HEK293 (cell line): Measurements from ENCODE around the gene MYH14.

Source experiments
- CTCF ChIA-PET: fragments of 350-600 bp; formaldehyde crosslinking; extraction: SDS; loops from one replicate; lab custom pipeline; 2021; ENCODE audit warnings: antibody characterized with exemption; lab: Yijun Ruan, JAX
- POLR2A ChIA-PET: fragments of 300-600 bp; formaldehyde crosslinking; extraction: SDS; loops from one replicate; lab custom pipeline; 2020; ENCODE audit warnings: antibody characterized with exemption, inconsistent platforms; lab: Yijun Ruan, JAX
- H3K27ac ChIP-seq: fragments of 200-500 bp; sonication (Bioruptor generic); 2 replicates; pipeline ENCODE4 v1.5.1; 2014; ENCODE audit warnings: low read depth, low read length, control low read depth, inconsistent platforms; ENCODE audit errors: extremely low read depth
- H3K36me3 ChIP-seq, 2 experiments: fragments of 200-500 bp in 1 of 2; sonication (Bioruptor generic) in 1 of 2; 1 replicate in 1 of 2; 2 replicates in 1 of 2; pipeline ENCODE4 v1.5.1; 2014 to 2017; ENCODE audit warnings: inconsistent platforms in 2 of 2, low read length in 2 of 2; ENCODE audit not compliant: control insufficient read depth in 2 of 2, insufficient read depth in 1 of 2
- H3K4me1 ChIP-seq: fragments of 200-500 bp; sonication (Bioruptor generic); 2 replicates; pipeline ENCODE4 v1.5.1; 2014; ENCODE audit warnings: mild to moderate bottlenecking, low read length, inconsistent platforms; ENCODE audit not compliant: control insufficient read depth, insufficient read depth
- H3K4me3 ChIP-seq: 2 replicates; pipeline ENCODE4 v1.5.1; 2011; ENCODE audit warnings: low read depth, mild to moderate bottlenecking, control low read depth, low read length, moderate library complexity
- H3K9me3 ChIP-seq: fragments of 200-500 bp; sonication (Bioruptor generic); 2 replicates; pipeline ENCODE4 v1.5.1; 2014; ENCODE audit warnings: low read depth, low read length, inconsistent platforms; ENCODE audit not compliant: control insufficient read depth, insufficient read depth
- GFI1B ChIP-seq: fragments of 450-650 bp; formaldehyde crosslinking; IDR thresholded peaks from 2 replicates; pipeline ENCODE4 v1.5.1; 2016; ENCODE audit warnings: missing biosample characterization, missing genetic modification characterization
- HOXC10 ChIP-seq: sonication (generic); formaldehyde crosslinking; IDR thresholded peaks from 2 replicates; pipeline ENCODE4 v1.8.1; 2023; ENCODE audit warnings: mild to moderate bottlenecking, missing genetic modification reagents
- ZFP37 ChIP-seq: fragments of 450-650 bp; formaldehyde crosslinking; IDR thresholded peaks from 2 replicates; pipeline ENCODE4 v1.5.1; 2016; ENCODE audit warnings: missing biosample characterization, missing genetic modification characterization
- ZNF16 ChIP-seq: fragments of 450-650 bp; formaldehyde crosslinking; IDR thresholded peaks from 2 replicates; pipeline ENCODE4 v1.5.1; 2016; ENCODE audit warnings: low read depth, missing biosample characterization, missing genetic modification characterization
- ZNF221 ChIP-seq: fragments of 450-650 bp; formaldehyde crosslinking; IDR thresholded peaks from 2 replicates; pipeline ENCODE4 v1.5.1; 2017; ENCODE audit warnings: missing biosample characterization, missing genetic modification characterization, borderline replicate concordance
- ZNF274 ChIP-seq, 2 experiments: fragments of 200-500 bp in 1 of 2; fragments of 450-650 bp in 1 of 2; sonication (Bioruptor generic) in 1 of 2; formaldehyde crosslinking in 1 of 2; IDR thresholded peaks; 2 replicates each; pipeline versions ENCODE4 v1.5.1 to v1.6.1; 2014 to 2016; ENCODE audit warnings: borderline replicate concordance in 1 of 2, inconsistent platforms in 1 of 2, low read length in 1 of 2, missing biosample characterization in 1 of 2, missing genetic modification characterization in 1 of 2
- ZNF324 ChIP-seq: fragments of 450-650 bp; formaldehyde crosslinking; IDR thresholded peaks from 2 replicates; pipeline ENCODE4 v1.5.1; 2016; ENCODE audit warnings: missing biosample characterization, missing genetic modification characterization
- ZNF654 ChIP-seq: fragments of 450-650 bp; formaldehyde crosslinking; IDR thresholded peaks from 2 replicates; pipeline ENCODE4 v1.5.1; 2016; ENCODE audit warnings: low read depth, missing biosample characterization, missing genetic modification characterization
- ZNF664 ChIP-seq: fragments of 450-650 bp; formaldehyde crosslinking; IDR thresholded peaks from 2 replicates; pipeline ENCODE4 v1.5.1; 2016; ENCODE audit warnings: missing biosample characterization, missing genetic modification characterization
- ZSCAN23 ChIP-seq: fragments of 450-650 bp; formaldehyde crosslinking; IDR thresholded peaks from 2 replicates; pipeline ENCODE4 v1.5.1; 2016; ENCODE audit warnings: missing biosample characterization, missing genetic modification characterization
- TF ChIP-seq, protein P1 (sequence below): fragments of 450-650 bp; formaldehyde crosslinking; IDR thresholded peaks from 2 replicates; pipeline ENCODE4 v1.5.0; 2017; ENCODE audit warnings: missing biosample characterization, missing genetic modification characterization, borderline replicate concordance
- TF ChIP-seq, protein P2 (sequence below): fragments of 450-650 bp; formaldehyde crosslinking; IDR thresholded peaks from 2 replicates; pipeline ENCODE4 v1.5.1; 2016; ENCODE audit warnings: missing biosample characterization, missing genetic modification characterization
- TF ChIP-seq, protein P3 (sequence below): fragments of 450-650 bp; formaldehyde crosslinking; IDR thresholded peaks from 2 replicates; pipeline ENCODE4 v1.5.1; 2016; ENCODE audit warnings: missing biosample characterization, missing genetic modification characterization
- TF ChIP-seq, protein P4 (sequence below): fragments of 450-650 bp; formaldehyde crosslinking; IDR thresholded peaks from 2 replicates; pipeline ENCODE4 v1.5.1; 2016; ENCODE audit warnings: missing biosample characterization, missing genetic modification characterization

MYH14 gene

DNA sequence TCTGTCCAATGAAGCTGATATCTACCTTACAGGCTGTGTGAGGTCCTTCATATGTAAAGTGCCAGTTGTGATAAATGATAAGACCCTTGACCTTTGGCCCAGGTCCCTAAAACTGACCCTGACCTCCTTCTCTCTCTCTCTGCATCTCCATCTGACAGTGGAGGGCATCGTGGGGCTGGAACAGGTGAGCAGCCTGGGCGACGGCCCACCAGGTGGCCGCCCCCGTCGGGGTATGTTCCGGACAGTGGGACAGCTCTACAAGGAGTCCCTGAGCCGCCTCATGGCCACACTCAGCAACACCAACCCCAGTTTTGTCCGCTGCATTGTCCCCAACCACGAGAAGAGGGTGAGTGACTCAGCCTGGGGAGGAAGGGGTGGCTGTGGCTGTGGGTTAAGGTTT, 53.7 kb downstream of the MYH14 start:
- Histone ChIP-seq H3K27ac (no peak overlapping the region), H3K4me3 (no peak overlapping the region), H3K9me3 (no peaks in the 10 kb centered on the region), H3K36me3 (peaks cover 0 to 12% of the 10 kb centered on the region in 2 experiments; a peak in 2 of 3 replicates), H3K4me1 (no peaks in the 10 kb centered on the region)
- CTCF ChIA-PET, result interaction anchor here (0.7 to 3.3 kb wide), 6 partner anchors 8 to 109 kb away, joined by 3 to 35 read pairs (median 6); no protein-coding TSS in a partner anchor
- TF ChIP-seq, protein P1, sequence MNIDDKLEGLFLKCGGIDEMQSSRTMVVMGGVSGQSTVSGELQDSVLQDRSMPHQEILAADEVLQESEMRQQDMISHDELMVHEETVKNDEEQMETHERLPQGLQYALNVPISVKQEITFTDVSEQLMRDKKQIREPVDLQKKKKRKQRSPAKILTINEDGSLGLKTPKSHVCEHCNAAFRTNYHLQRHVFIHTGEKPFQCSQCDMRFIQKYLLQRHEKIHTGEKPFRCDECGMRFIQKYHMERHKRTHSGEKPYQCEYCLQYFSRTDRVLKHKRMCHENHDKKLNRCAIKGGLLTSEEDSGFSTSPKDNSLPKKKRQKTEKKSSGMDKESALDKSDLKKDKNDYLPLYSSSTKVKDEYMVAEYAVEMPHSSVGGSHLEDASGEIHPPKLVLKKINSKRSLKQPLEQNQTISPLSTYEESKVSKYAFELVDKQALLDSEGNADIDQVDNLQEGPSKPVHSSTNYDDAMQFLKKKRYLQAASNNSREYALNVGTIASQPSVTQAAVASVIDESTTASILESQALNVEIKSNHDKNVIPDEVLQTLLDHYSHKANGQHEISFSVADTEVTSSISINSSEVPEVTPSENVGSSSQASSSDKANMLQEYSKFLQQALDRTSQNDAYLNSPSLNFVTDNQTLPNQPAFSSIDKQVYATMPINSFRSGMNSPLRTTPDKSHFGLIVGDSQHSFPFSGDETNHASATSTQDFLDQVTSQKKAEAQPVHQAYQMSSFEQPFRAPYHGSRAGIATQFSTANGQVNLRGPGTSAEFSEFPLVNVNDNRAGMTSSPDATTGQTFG (tag by site-specific recombination), result no peak
- TF ChIP-seq, protein P2, sequence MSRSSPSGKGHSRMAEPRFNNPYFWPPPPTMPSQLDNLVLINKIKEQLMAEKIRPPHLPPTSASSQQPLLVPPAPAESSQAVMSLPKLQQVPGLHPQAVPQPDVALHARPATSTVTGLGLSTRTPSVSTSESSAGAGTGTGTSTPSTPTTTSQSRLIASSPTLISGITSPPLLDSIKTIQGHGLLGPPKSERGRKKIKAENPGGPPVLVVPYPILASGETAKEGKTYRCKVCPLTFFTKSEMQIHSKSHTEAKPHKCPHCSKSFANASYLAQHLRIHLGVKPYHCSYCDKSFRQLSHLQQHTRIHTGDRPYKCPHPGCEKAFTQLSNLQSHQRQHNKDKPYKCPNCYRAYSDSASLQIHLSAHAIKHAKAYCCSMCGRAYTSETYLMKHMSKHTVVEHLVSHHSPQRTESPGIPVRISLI (tag by site-specific recombination), result no peak
- TF ChIP-seq ZSCAN23 (no peak), HOXC10 (CRISPR knock-in tag) (no peak), ZNF16 (tag by site-specific recombination) (no peak), ZFP37 (tag by site-specific recombination) (no peak), ZNF274 (IDR thresholded peaks at IDR 0.05; ENCODE audit: low read length) (no peak), ZNF274 (tag by site-specific recombination; IDR thresholded peaks at IDR 0.05; ENCODE audit: borderline replicate concordance) (no peak), GFI1B (tag by site-specific recombination) (no peak)
- POLR2A ChIA-PET, result no interaction called here

DNA sequence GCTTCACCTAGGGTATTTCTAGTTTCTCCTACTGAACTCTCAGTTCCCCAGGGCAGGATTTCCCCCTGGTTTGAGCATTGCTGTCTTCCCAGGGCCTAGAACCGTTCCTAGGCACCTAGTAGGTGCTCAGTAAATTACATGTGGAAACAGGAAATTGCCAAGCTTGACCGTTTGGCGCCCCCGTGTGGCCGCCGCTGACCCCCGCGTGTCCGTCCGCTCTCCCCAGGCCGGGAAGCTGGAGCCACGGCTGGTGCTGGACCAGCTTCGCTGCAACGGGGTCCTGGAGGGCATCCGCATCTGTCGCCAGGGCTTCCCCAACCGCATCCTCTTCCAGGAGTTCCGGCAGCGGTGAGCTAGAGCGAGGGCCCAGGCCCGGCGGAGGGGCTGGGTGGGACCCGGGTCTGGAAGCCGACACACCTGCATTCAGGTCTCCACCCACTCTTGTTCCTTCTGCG, 55.5 kb downstream of the MYH14 start:
- no peak overlapping the region for H3K4me3 ChIP-seq
- TF ChIP-seq ZNF221 (tag by site-specific recombination) (no peak), ZNF664 (peak; percentile 97), ZNF324 (tag by site-specific recombination) (no peak), ZNF654 (peak; percentile 18), ZNF274 (IDR thresholded peaks at IDR 0.05; ENCODE audit: low read length) (no peak), ZNF274 (tag by site-specific recombination; IDR thresholded peaks at IDR 0.05; ENCODE audit: borderline replicate concordance) (no peak)
- TF ChIP-seq, protein P3, sequence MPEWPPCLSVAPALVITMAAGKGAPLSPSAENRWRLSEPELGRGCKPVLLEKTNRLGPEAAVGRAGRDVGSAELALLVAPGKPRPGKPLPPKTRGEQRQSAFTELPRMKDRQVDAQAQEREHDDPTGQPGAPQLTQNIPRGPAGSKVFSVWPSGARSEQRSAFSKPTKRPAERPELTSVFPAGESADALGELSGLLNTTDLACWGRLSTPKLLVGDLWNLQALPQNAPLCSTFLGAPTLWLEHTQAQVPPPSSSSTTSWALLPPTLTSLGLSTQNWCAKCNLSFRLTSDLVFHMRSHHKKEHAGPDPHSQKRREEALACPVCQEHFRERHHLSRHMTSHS (tag by site-specific recombination), result no peak
- TF ChIP-seq, protein P4, sequence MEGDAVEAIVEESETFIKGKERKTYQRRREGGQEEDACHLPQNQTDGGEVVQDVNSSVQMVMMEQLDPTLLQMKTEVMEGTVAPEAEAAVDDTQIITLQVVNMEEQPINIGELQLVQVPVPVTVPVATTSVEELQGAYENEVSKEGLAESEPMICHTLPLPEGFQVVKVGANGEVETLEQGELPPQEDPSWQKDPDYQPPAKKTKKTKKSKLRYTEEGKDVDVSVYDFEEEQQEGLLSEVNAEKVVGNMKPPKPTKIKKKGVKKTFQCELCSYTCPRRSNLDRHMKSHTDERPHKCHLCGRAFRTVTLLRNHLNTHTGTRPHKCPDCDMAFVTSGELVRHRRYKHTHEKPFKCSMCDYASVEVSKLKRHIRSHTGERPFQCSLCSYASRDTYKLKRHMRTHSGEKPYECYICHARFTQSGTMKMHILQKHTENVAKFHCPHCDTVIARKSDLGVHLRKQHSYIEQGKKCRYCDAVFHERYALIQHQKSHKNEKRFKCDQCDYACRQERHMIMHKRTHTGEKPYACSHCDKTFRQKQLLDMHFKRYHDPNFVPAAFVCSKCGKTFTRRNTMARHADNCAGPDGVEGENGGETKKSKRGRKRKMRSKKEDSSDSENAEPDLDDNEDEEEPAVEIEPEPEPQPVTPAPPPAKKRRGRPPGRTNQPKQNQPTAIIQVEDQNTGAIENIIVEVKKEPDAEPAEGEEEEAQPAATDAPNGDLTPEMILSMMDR (tag by site-specific recombination), result peak; percentile 25; the same call in 1 of the 2 replicates
- H3K4me1 ChIP-seq, result no peaks in the 10 kb centered on the region
- CTCF ChIA-PET, result interaction anchor here (0.6 to 3.3 kb wide), 23 partner anchors 10 to 345 kb away, joined by 3 to 35 read pairs (median 3); partner anchors contain the start of gene IZUMO2
- H3K36me3 ChIP-seq, result peaks cover 0 to 5% of the 10 kb centered on the region in 2 experiments; a peak in 2 of 3 replicates
- H3K9me3 ChIP-seq, result no peaks in the 10 kb centered on the region
- POLR2A ChIA-PET, result no interaction called here
- H3K27ac ChIP-seq, result no peak overlapping the region
